GM12873 (cell line): ENCODE measurements around the gene UTS2B.

ENCODE experiments used
- TF ChIP-seq, protein P1 (sequence below): IDR thresholded peaks from 2 replicates; pipeline ENCODE4 v1.5.1; 2012; ENCODE audit warnings: low read depth, mild to moderate bottlenecking, moderate library complexity, low read length, control low read depth; ENCODE audit not compliant: insufficient read depth; ENCODE audit errors: missing control alignments

UTS2B gene

DNA sequence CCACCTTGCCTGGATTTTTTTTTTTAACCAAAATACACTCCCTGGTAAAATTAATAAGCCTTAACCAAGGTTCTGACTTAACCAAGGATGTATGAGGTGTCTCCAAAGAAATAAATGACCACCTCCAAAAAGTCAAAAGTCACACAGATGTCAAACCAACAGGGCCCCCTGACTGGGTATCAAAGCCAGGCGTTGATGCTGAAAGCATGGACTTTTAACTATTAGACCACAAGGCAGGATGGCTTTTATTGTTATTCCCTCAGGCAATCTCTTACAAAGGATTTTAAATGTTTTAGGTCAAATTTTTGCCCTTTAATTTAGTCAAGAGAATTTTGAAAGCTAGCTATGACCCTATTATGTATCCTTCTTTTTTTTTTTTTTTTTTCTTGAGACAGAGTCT lies 70.8 kb downstream of the UTS2B start:
- TF ChIP-seq, protein P1, sequence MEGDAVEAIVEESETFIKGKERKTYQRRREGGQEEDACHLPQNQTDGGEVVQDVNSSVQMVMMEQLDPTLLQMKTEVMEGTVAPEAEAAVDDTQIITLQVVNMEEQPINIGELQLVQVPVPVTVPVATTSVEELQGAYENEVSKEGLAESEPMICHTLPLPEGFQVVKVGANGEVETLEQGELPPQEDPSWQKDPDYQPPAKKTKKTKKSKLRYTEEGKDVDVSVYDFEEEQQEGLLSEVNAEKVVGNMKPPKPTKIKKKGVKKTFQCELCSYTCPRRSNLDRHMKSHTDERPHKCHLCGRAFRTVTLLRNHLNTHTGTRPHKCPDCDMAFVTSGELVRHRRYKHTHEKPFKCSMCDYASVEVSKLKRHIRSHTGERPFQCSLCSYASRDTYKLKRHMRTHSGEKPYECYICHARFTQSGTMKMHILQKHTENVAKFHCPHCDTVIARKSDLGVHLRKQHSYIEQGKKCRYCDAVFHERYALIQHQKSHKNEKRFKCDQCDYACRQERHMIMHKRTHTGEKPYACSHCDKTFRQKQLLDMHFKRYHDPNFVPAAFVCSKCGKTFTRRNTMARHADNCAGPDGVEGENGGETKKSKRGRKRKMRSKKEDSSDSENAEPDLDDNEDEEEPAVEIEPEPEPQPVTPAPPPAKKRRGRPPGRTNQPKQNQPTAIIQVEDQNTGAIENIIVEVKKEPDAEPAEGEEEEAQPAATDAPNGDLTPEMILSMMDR, result no peak

DNA sequence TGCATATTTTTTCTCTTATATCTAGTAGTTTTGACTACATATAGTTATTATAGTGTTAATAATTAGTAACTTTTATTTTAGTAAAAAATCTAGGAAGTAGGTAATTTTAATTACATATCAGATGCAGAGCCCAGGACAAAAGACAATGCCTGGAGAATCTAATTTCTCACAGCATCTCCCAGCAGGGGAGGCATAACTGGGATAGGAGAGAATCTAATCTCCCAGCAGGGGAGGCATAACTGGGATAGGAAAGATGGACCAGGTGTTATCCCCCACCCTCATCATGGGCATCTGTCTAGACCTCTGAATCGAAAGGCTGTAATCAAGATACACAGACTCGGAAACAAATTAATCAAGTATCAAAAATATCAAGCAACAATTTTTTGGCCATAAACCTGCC lies 73.0 kb downstream of the UTS2B start:
- TF ChIP-seq, protein P1, result no peak

DNA sequence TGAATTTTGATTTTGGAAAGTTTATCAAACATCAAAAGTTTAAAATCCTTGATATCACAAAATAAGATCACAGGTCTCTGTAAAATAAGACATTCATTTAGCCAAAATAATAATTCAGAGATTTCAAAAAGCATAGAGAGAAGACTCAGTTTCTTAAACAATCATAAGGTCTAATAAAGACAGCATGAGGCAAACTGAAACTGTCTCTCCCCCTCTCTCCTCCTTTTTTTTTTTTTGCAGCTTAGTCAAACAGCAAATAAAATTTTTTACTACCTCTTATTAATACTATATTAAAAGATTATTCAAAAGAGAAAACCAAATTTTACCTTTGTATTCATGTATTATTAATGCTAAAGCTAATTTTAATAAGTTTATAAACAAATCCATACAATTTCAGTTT lies 73.9 kb downstream of the UTS2B start:
- TF ChIP-seq, protein P1, result no peak

DNA sequence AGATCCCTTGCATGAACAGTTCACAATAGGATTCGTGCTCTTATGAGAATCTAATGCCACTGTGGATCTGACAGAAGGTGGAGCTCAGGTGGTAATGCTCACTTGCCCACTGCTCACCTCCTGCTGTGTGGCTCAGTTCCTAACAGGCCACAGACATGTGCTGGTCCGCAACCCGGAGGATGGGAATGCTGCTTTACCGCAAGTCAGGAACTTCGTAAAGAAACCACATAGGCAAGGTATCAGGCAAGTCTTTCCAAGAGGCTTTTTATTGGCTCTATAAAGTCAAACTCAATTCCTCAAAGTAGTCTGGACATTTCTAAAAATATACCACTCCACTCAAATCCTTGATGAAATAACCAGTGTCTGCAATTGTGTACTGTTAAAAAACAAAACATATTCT lies 75.2 kb downstream of the UTS2B start:
- TF ChIP-seq, protein P1, result no peak

DNA sequence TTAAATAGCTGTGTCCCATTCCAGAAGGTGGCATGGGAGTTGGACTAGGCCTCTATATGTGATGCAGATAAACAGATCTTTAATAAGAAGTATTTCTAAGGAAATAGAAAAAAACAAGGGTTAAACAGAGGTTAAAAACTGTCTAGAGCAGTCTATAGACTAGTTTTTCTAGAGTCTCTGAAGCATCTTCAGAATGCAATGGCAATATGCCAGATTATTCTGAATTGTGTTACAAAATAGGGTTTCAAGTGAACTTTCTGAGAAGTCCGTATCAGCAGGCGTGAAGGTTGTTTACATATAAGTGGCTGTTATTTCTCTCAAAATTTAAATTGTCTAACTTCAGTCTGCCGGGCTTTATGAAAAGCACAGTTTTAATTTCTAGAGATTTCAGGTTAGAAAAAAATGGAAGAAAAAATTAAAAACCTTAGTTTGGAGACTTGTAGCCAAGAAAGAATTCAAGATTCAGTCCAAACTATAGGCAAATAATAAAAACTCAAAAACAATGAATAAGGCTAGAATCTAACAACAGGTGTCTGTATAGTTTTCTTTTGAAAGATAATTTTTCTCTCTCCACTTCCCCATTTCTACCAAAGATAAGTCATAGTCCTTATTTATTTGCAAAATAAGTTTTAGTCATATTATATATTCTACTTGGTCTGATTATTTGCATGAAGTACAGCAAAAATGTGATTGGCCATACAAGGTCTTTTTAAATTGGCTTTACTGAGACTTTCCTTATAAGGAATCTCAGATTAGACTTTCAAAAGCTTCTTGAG lies 76.0 kb downstream of the UTS2B start:
- TF ChIP-seq, protein P1, result no peak

DNA sequence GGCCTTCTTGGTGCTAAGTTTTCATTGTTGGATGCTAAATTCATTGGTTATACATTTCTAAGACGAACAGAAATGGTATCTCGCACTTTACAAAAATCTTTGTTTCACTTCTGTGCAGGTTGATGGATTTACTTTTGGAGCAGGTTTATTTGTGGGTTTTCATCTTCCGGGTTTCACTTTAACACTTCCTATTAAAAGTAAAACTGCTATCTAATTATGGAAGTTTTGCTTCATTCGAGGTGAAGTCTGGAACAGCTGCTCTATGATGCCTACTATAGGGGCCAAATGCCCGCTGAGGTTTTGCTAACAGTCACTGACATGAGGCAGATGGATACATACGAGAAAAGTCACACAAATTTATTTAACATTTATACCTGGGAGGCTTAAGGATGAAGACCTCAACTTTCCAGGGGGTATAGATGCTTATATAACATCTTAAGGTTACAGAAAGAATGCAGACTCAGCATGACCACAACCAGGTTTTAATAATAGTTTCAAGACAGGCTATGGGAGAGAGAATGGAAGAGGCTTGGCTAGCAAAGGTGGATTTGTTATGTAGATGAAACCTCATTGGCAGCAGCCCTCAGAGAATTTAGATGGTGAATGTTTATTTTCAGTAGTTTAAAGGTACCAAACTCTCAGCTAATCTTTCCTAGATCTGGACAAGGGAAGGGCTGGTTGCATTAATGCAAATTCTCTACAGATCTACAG lies 77.1 kb downstream of the UTS2B start:
- TF ChIP-seq, protein P1, result no peak

DNA sequence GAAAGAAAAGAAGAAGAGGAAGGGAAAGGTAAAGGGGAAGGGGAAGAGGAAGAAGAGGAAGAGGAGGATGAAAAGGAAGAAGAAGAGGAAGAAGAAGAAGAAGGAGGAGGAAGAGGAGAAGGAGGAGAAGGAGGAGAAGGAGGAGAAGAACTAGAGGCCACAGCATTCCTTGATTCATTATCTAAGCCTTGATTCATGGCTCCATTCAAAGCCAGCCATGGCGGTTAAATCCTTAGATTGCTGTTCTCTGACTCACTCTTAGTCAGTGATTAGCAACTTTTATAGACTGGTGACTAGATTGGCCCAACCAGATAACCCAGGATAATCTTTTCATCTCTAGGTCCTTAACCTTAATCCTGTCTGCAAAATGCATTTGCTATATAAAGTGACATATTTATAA lies 83.7 kb downstream of the UTS2B start:
- TF ChIP-seq, protein P1, result no peak
